CD4-positive, alpha-beta T cell (primary cell): ENCODE results near the gene CYP24A1. TPM values are rescaled to one million over a fixed set of nuclear protein-coding genes. Genes with fewer than 3 reads are reported as not detected.

Source experiments
- ATAC-seq: fragments of 200-7000 bp; cut with Tn5 transposase; one replicate; pipeline ENCODE4 v1.10.0; 2022; ENCODE audit warnings: mild to moderate bottlenecking; ENCODE audit not compliant: poor library complexity
- CTCF ChIA-PET: fragments of 350-600 bp; sonication (Branson Sonifier 250); formaldehyde crosslinking; loops from one replicate; lab custom pipeline; 2021; ENCODE audit warnings: antibody characterized with exemption, inconsistent platforms; lab: Charles Lee
- POLR2A ChIA-PET: fragments of 350-600 bp; sonication (Branson Sonifier 250); formaldehyde crosslinking; loops from one replicate; lab custom pipeline; 2021; ENCODE audit warnings: antibody characterized with exemption, inconsistent platforms; lab: Charles Lee
- DNase-seq, 14 experiments: peaks; one replicate each; pipeline ENCODE4 v3.0.0-alpha.2; 2013 to 2020; ENCODE audit warnings: mixed read lengths in 2 of 14
- H3K27ac ChIP-seq, 2 donors: one replicate each; pipeline versions ENCODE4 v1.5.1 to v1.7.0; 2013; ENCODE audit warnings: low read length in 2 of 2, low read depth in 1 of 2, mild to moderate bottlenecking in 1 of 2
- H3K27me3 ChIP-seq, 2 experiments: 1 replicate in 1 of 2; 2 replicates in 1 of 2; pipeline versions ENCODE4 v1.6.1 to v1.7.0; 2013; ENCODE audit warnings: low read length in 2 of 2, control low read depth in 1 of 2, mild to moderate bottlenecking in 1 of 2, moderate library complexity in 1 of 2; ENCODE audit not compliant: insufficient read depth in 2 of 2, control insufficient read depth in 1 of 2
- H3K36me3 ChIP-seq: one replicate; pipeline ENCODE4 v1.6.1; 2013; ENCODE audit warnings: low read length, control low read depth; ENCODE audit not compliant: insufficient read depth
- H3K4me1 ChIP-seq: one replicate; pipeline ENCODE4 v1.6.1; 2013; ENCODE audit warnings: low read length, control low read depth; ENCODE audit not compliant: insufficient read depth
- H3K4me3 ChIP-seq: one replicate; pipeline ENCODE4 v1.5.1; 2013; ENCODE audit warnings: mild to moderate bottlenecking, low read length, moderate library complexity
- H3K9me3 ChIP-seq, 2 experiments: 1 replicate in 1 of 2; 2 replicates in 1 of 2; pipeline versions ENCODE4 v1.6.1 to v1.7.0; 2013; ENCODE audit warnings: low read length in 2 of 2, mild to moderate bottlenecking in 2 of 2, control low read depth in 1 of 2, moderate library complexity in 1 of 2; ENCODE audit not compliant: control insufficient read depth in 1 of 2, insufficient read depth in 1 of 2
- H3K27ac Mint-ChIP-seq: one replicate; pipeline ENCODE4 v1.8.0; 2020; ENCODE audit warnings: mixed read lengths
- H3K27me3 Mint-ChIP-seq: one replicate; pipeline ENCODE4 v1.8.0; 2021; ENCODE audit warnings: mixed read lengths
- H3K36me3 Mint-ChIP-seq: one replicate; pipeline ENCODE4 v1.8.0; 2021; ENCODE audit warnings: low read depth, mixed read lengths
- H3K4me1 Mint-ChIP-seq: one replicate; pipeline ENCODE4 v1.8.0; 2021; ENCODE audit warnings: low read depth, mixed read lengths
- H3K4me3 Mint-ChIP-seq: one replicate; pipeline ENCODE4 v1.8.0; 2020; ENCODE audit warnings: mild to moderate bottlenecking, mixed read lengths
- H3K9me3 Mint-ChIP-seq: one replicate; pipeline ENCODE4 v1.8.0; 2020; ENCODE audit warnings: mixed read lengths
- intact Hi-C, 2 experiments: fragments of 100-400 bp; cut with DNase I in 1 of 2; cut with micrococcal nuclease in 1 of 2; formaldehyde crosslinking; loops; one replicate each; pipeline versions ENCODE4 v1.15.1 to v1.9.0; 2023 to 2025; cut with DNase I, micrococcal nuclease
- total RNA-seq, 174 experiments: library from RNA in 2 of 174; stranded (reverse) in 2 of 174; gene quantifications; one replicate each; pipeline ENCODE4 v1.2.3 and lab custom pipeline; 2021 to 2026
- TF ChIP-seq, protein P1 (sequence below): fragments of 200-600 bp; IDR thresholded peaks from one replicate; pipeline ENCODE4 v1.8.0; 2022; ENCODE audit warnings: antibody characterized with exemption, mild to moderate bottlenecking

CYP24A1 gene
- total RNA-seq, 2 experiments from 2014 or later: 0.56 to 1.0 TPM

GRCh38 chr20:54180931-54181330 lies 7.1 kb upstream of the CYP24A1 start:
- Mint-ChIP-seq H3K27ac (no peak overlapping the region), H3K27me3 (peaks cover 70% of the 10 kb centered on the region), H3K4me1 (no peaks in the 10 kb centered on the region), H3K9me3 (no peaks in the 10 kb centered on the region), H3K36me3 (no peaks in the 10 kb centered on the region), H3K4me3 (no peak overlapping the region)
- ChIA-PET CTCF (no interaction called here), POLR2A (interaction anchor here (0.8 kb wide), 1 partner anchor 27 kb away, joined by 3 read pairs; the partner anchor contains the start of gene PFDN4)
- DNase-seq (no peak), ATAC-seq (no peak)
- intact Hi-C loops: no loop called here
- H3K36me3 ChIP-seq: no peaks in the 10 kb centered on the region
- peaks cover 12 to 37% of the 10 kb centered on the region in 2 experiments for H3K27me3 ChIP-seq
- H3K27ac ChIP-seq: no peak overlapping the region
- no peaks in the 10 kb centered on the region for H3K9me3 ChIP-seq
- TF ChIP-seq, protein P1, sequence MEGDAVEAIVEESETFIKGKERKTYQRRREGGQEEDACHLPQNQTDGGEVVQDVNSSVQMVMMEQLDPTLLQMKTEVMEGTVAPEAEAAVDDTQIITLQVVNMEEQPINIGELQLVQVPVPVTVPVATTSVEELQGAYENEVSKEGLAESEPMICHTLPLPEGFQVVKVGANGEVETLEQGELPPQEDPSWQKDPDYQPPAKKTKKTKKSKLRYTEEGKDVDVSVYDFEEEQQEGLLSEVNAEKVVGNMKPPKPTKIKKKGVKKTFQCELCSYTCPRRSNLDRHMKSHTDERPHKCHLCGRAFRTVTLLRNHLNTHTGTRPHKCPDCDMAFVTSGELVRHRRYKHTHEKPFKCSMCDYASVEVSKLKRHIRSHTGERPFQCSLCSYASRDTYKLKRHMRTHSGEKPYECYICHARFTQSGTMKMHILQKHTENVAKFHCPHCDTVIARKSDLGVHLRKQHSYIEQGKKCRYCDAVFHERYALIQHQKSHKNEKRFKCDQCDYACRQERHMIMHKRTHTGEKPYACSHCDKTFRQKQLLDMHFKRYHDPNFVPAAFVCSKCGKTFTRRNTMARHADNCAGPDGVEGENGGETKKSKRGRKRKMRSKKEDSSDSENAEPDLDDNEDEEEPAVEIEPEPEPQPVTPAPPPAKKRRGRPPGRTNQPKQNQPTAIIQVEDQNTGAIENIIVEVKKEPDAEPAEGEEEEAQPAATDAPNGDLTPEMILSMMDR: no peak
- no peak overlapping the region for H3K4me3 ChIP-seq
- no peaks in the 10 kb centered on the region for H3K4me1 ChIP-seq

- CTCF ChIA-PET: no interaction called here
- ATAC-seq: no peak
Measured at GRCh38 chr20:54179946-54180345, 6.2 kb upstream of the CYP24A1 start.

DNA sequence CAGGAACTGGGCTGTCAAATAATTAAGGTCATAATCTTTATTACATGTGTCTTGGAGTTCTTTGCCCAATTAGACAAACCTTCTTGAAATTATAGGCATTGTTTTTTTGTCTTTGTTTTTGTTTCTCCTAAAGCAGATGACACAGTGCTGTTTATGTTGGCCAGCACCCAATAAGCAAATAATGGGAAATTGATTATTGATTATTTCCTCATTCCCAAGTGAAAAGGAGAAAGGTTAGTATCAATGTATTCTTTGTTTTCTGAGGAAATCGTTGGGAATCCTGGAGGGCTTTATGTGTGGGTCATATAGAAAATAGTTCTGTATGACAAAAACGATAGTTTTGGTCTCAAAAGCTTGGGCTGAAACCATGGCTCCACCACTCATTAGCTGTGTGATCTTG lies 4.5 kb upstream of the CYP24A1 start:
- H3K27ac Mint-ChIP-seq: no peak overlapping the region
- no peak for DNase-seq
- Histone ChIP-seq H3K27ac (no peak overlapping the region), H3K9me3 (peaks cover 0 to 7% of the 10 kb centered on the region in 2 experiments), H3K4me3 (no peak overlapping the region), H3K4me1 (peaks cover 14% of the 10 kb centered on the region), H3K36me3 (no peaks in the 10 kb centered on the region), H3K27me3 (peaks cover 30 to 48% of the 10 kb centered on the region in 2 experiments)
- H3K9me3 Mint-ChIP-seq: no peaks in the 10 kb centered on the region
- H3K36me3 Mint-ChIP-seq: no peaks in the 10 kb centered on the region
- TF ChIP-seq, protein P1: no peak
- H3K4me1 Mint-ChIP-seq: peaks cover 14% of the 10 kb centered on the region
- ATAC-seq: no peak
- ChIA-PET CTCF (interaction anchor here (1.4 kb wide), 1 partner anchor 75 kb away, joined by 3 read pairs; no protein-coding TSS in a partner anchor), POLR2A (no interaction called here)
- intact Hi-C loops: no loop called here
- H3K27me3 Mint-ChIP-seq: peaks cover 72% of the 10 kb centered on the region
- H3K4me3 Mint-ChIP-seq: no peak overlapping the region

More at GRCh38 chr20:54179946-54180345, 6.2 kb upstream of the CYP24A1 start:
- no peak overlapping the region for H3K4me3 ChIP-seq
- H3K9me3 ChIP-seq: no peaks in the 10 kb centered on the region
- no peak overlapping the region for H3K27ac ChIP-seq
- intact Hi-C loops: no loop called here
- Mint-ChIP-seq H3K4me3 (no peak overlapping the region), H3K27ac (no peak overlapping the region), H3K27me3 (peaks cover 70% of the 10 kb centered on the region), H3K4me1 (peaks cover under 1% of the 10 kb centered on the region), H3K9me3 (no peaks in the 10 kb centered on the region), H3K36me3 (no peaks in the 10 kb centered on the region)
- peaks cover 15 to 42% of the 10 kb centered on the region in 2 experiments for H3K27me3 ChIP-seq
- TF ChIP-seq, protein P1: no peak
- no peak for DNase-seq
- H3K4me1 ChIP-seq: peaks cover under 1% of the 10 kb centered on the region
- POLR2A ChIA-PET: no interaction called here
- H3K36me3 ChIP-seq: no peaks in the 10 kb centered on the region
